ENCODE results near the gene DACH1.

The DACH1 gene

DNA sequence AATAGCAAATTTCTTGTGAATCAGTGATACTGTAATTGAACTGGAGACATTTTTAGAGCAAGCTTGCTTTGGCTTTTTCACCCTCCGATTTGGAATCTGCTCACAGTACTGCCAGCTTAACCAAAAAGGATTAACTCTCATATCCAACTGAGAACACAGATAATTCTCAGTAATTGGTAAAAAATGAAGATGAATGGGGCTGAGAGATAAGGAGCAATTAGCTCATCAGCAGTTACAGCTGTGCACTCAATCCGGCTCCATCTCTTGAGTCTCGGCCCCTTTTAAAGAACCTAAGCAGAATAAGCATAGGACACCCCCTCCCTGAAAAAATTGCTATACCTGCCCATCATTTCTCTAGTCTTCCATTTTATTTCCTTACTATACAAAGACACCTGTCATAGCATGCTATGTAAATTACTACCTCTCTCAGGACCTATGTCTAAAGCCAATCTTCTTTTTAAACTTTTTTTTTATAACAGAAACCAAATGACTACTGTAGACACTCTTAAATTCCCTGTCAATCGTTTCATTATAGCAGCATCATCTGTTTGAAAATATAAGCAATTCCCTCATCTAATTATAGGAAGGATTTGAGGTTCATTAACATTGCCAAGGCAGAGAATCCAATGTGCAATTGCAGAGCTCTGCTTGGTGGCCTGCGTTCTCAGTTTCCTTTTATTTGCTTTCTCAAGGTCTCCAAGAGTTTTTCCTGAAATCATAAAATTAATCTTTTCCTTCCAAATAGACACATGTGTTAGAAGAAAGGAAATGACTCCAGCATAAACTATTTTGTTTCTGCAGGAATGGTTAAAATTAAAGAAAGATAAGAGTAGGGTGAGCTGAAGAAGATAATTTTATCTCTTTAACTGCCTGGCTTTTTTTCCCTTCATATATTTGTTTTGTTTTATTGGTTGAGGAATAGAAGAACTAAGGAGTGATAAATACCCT is 242.1 kb downstream of the DACH1 start:
- no peak for DNase-seq (ENCODE audit: low read depth in 2 of 2)

DNA sequence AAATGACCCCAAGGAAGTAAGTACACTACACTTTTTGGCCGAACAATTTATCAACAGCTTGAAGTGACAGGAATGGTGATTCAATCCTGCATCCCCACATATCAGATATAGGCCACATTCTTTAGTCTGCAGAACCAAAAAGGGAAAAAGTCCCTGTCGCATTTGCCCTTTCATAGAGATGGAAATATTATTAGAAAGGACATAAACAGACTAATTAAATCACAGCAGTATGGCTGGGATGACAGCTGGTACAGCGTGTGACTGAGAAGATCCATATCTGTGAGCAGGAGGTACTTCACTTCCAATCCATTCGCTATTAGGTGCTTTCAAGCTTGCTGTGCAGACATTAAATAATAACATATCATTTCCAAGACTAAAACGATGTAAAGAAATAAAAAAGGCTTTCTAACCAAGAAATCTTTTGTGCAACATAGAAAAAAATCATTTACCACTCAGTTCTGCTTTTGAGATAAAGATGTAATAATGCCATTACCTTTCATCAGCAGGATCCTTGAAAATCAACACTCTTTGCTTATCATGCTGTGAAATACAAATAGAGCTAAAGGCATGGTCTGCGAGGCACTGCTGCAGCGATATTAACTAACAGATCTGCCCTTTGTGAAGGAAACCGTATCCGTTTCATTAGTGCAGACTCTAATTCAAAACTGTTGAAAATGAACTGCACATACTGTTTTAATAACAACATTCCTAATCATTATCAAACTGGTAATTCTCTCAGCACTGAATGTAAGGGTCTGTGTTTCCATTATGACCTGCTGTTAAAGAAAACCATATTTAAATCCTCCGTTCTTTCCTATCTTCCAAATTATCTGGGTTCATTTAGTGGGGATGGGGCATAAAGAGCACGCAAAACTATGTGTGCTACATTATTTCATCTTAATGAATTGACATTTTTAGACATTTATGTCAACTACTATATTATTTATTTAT is 245.6 kb downstream of the DACH1 start:
- no peak for DNase-seq (ENCODE audit: low read depth in 2 of 2)

GRCh38 chr13:71619096-71619495 is 247.9 kb downstream of the DACH1 start:
- DNase-seq (ENCODE audit: low read depth in 2 of 2) = no peak

DNA sequence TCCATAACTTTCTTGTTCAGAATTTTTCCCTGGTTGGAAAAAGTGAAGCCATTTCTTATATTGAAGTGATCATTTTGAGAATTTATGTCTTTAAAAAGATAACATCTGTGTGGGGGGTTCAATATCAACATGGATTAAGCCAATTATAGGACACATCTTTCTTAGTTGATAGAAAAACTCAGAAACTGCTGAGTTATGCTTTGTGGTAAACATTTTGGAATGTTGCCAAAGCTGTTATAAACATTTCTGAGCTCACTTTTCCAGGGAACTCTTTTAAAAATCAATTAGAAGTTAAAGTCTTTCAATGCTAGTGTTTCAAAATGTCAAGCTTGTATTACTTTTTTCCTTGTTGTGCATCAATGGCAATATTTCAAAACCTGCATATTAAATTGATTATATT is 248.8 kb downstream of the DACH1 start:
- no peak for DNase-seq (ENCODE audit: low read depth in 2 of 2)

- no peak for DNase-seq (ENCODE audit: low read depth in 2 of 2)
Measured at GRCh38 chr13:71617265-71617664, 249.7 kb downstream of the DACH1 start.

DNA sequence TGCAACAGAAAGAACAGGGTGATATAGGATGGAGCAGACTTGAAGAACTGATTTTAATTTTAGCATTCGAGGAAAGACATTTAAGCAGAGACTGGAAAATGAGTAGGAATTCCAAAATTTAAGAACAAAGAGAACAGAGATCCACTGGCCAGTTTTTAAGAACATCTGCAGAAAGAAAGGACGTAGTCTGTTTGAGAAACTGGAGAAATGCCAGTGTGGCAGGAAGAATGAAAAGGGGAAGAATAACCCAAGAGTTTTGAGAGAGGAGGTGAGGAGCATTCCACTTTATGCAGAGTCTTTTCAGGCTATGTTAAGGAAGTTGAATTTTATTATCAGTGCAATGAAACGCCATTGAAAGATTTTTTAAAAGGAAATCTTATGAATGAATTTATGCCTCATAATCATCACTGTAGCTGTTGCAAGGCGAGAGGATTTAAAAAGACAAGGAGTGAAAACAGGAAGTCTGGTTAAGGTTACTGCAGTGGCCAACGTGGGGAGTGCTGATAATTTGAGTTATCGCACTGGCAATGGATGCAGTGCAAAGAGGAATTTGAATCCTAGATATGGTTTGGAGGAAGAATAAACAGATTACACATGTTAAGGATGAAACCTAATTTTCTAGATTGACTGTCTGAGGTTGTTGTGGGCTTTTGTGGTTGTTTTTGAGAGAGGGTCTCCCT is 253.8 kb downstream of the DACH1 start:
- no peak for DNase-seq (ENCODE audit: low read depth in 2 of 2)

GRCh38 chr13:71611292-71611691 is 255.7 kb downstream of the DACH1 start:
- no peak for DNase-seq (ENCODE audit: low read depth in 2 of 2)

GRCh38 chr13:71610876-71611275 is 256.1 kb downstream of the DACH1 start:
- no peak for DNase-seq (ENCODE audit: low read depth in 2 of 2)

DNA sequence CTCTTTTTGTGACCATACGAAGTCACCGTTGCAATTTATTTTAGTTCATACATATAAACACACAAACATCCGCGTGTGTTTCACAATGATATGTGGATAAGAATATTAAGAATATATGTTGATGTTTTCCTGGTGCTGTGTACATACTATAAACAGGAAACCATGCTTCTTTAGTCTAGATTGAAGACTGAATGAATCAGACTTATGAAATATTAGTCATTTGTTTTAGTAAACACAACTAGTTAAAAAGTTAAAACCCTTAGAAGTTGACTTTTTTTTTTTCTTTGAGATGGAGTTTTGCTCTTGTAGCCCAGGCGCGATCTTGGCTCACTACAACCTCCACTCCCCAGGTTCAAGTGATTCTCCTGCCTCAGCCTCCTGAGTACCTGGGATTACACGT is 257.7 kb downstream of the DACH1 start:
- DNase-seq (ENCODE audit: low read depth in 2 of 2) = no peak

DNA sequence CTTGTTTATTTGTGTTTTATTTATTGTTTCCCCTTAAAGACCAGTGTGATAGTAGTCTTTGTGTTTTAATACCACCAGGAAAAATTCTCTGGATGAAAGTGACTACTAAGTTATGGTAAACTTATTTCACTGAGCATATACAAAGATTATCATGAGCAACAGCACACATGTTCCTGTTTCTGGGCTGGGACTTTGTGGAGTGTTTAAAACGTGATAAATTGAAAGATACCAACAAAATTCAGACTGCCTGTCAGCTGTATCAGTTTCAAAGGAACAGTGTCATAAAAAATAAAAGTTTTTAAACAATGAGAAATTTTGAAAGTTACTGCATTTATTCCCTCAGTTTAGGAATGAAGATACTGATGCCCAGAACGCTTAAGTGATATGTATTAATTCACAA is 259.4 kb downstream of the DACH1 start:
- no peak for DNase-seq (ENCODE audit: low read depth in 2 of 2)

DNA sequence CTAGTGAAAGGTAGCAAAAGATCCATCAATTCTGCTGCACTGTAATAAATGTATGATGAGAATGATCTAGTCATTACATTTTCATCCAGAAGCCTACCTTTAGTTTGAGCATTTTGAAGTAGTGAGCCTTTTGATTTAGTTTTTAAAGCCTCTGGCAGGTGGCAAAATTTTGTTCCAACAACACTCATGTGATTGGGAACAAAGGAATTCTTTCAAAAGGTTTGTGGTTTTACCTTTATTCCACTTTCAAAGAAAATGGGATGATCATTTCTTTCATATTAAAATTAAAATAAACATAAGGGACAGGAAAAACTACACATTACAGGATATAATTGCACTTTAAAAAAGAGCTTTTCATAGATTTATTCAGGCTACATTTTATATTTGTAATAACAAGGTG is 260.2 kb downstream of the DACH1 start:
- DNase-seq (ENCODE audit: low read depth in 2 of 2) = no peak

GRCh38 chr13:71605744-71606143 is 261.3 kb downstream of the DACH1 start:
- DNase-seq (ENCODE audit: low read depth in 2 of 2) = no peak

- no peak for DNase-seq (ENCODE audit: low read depth in 2 of 2)
Measured at GRCh38 chr13:71603255-71603654, 263.7 kb downstream of the DACH1 start.

- DNase-seq (ENCODE audit: low read depth in 2 of 2) = no peak
Measured at GRCh38 chr13:71602344-71602743, 264.7 kb downstream of the DACH1 start.

DNA sequence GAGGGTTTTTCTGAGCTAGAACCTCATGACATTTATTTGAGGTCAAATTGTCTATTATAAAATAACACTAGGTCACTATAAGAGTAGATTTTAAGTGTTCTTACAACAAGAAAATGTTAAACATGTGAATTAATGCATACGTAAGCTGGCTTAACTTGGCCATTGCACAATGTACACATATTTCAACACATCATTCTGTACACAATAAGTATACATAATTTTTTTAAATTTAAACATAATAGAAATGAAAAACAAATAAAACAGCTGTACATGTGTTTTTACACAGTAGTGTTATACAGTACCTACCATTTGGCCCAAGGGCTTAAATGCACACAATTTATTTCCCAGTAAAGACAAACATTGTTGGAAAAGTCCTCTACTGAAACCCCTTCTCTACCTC is 269.9 kb downstream of the DACH1 start:
- no peak for DNase-seq (ENCODE audit: low read depth in 2 of 2)

DNA sequence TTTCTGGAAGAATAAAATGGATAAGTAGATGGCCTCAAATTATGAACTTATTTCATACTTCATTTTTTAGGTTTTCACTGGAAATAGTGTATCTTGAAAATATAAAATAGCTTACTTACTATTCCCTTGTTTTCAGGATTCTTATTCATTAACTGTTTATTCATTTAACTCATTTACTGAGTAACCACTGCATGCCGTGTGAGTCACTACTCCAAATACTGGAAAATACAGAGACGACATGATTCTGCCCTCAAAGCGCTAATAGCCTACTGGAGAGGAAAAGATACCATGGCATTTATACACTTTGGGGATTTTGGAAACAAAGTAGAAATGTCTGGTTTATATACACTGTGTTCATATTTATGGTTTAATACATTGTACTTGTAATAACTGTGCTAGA is 270.9 kb downstream of the DACH1 start:
- DNase-seq (ENCODE audit: low read depth in 2 of 2) = no peak

DNA sequence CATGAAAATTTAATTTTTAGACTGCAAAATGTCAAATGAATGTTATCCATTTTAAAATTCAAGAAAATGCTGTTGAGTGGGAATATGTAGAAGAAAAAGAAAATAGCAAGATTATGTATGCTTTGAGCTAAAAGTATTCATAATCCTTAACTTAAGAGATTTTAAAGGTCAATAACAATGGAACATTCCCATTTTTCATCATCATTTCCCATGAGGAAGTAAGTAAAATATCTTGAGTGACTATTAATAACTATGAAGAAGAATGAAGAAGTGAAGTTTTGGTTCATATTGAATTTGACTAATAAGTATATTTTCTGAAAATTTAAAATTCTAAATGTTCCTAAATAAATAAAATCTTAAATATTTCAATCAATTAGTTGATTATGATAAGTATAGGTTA is 273.4 kb downstream of the DACH1 start:
- DNase-seq (ENCODE audit: low read depth in 2 of 2) = no peak

GRCh38 chr13:71591374-71591773 is 275.6 kb downstream of the DACH1 start:
- no peak for DNase-seq (ENCODE audit: low read depth in 2 of 2)

DNA sequence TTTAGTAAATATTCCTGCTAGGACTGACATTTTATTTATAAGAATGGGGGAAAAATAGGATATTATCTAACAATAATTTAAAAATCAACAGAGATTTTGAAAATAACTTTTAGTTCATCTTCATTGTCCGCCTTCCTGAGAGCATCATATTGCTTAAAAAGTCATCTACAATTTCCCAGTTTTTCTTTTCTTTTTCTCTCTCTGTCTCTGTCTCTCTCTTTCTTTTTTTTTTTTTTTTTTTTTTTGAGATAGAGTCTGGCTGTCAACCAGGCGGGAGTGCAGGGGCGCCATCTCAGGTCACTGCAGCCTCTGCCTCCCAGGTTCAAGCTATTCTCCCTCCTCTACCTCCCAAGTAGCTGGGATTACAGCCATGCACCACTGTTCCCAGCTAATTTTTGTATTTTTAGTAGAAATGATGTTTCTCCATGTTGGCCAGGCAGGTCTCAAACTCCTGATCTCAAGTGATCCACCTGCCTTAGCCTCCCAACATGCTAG is 276.3 kb downstream of the DACH1 start:
- DNase-seq (ENCODE audit: low read depth in 2 of 2) = no peak

- no peak for DNase-seq (ENCODE audit: low read depth in 2 of 2)
Measured at GRCh38 chr13:71589032-71589431, 278.0 kb downstream of the DACH1 start.

DNA sequence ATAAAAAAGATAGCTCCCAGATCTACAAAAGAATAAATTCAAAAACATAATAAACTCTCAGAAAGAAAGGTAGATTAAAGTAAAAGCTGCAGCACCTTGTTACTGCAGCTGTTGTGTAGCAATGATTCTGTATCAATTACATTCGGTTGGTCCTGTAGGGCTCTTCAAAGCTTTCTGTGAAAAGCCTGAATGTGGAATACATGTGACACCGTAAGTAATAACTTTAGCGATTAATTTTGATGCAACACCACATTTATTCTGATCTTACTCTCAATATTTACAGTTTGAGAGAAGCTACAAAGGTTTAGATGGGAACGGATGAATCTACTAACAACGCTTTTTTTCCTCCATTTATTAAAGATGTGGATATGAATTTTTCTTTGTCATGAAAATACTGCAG is 279.2 kb downstream of the DACH1 start:
- no peak for DNase-seq (ENCODE audit: low read depth in 2 of 2)

- no peak for DNase-seq (ENCODE audit: low read depth in 2 of 2)
Measured at GRCh38 chr13:71587193-71587592, 279.8 kb downstream of the DACH1 start.
